Left cardiac atrium (tissue), 4 donors: ENCODE data around the gene TSPAN18. TPM values are rescaled to one million over a fixed set of nuclear protein-coding genes. Genes with fewer than 3 reads are reported as not detected.

ENCODE experiments used
- ATAC-seq, 2 donors: fragments of 200-7000 bp; cut with Tn5 transposase; one replicate each; pipeline ENCODE4 v1.9.1; 2020; ENCODE audit warnings: mild to moderate bottlenecking in 2 of 2, moderate library complexity in 2 of 2
- DNase-seq: peaks from one replicate; pipeline ENCODE4 v3.0.0-alpha.2; 2020
- intact Hi-C, 2 donors: fragments of 100-400 bp; cut with DNase I; formaldehyde crosslinking; loops; one replicate each; pipeline versions ENCODE4 v1.14.1 to v1.15.1; 2022 to 2023
- total RNA-seq, 2 donors: library from RNA; stranded (reverse); fragmentation: NEBNext Ultra II Directional; extraction: Animal tissue kit (Norgen Biotek cat#: 25700); gene quantifications; one replicate each; pipeline ENCODE4 v1.2.1, GENCODE V29; 2021
- donor health status: DM: no; HTN: yes; CAD: no.
- donor health status: DM: no; HTN: yes; CAD: no; lungs with severe emphysema.
- donor health status: DM: yes; HTN: yes; CAD: no.
- donor health status: Dilated cardiomyopathy.

Gene TSPAN18
- total RNA-seq, 2 donors from 2014 or later, result 152 to 166 TPM

- DNase-seq (no peak), ATAC-seq (no peak)
- intact Hi-C loops, result no loop called here
These were observed 43.6 kb downstream of the TSPAN18 start for GRCh38 chr11:44770401-44770800.

- DNase-seq (no peak), ATAC-seq (no peak)
- intact Hi-C loops, result no loop called here
These were observed 44.5 kb downstream of the TSPAN18 start for GRCh38 chr11:44771252-44771734.

GRCh38 chr11:44771841-44772240 lies 45.1 kb downstream of the TSPAN18 start:
- intact Hi-C loops, result no loop called here
- no peak for ATAC-seq

GRCh38 chr11:44773351-44773965 lies 46.7 kb downstream of the TSPAN18 start:
- ATAC-seq (peak in 1 of 2 donors; percentile 3), DNase-seq (no peak)
- intact Hi-C loops, result no loop called here

More at GRCh38 chr11:44771841-44772240, 45.1 kb downstream of the TSPAN18 start:
- no peak for DNase-seq

GRCh38 chr11:44774108-44774507 lies 47.3 kb downstream of the TSPAN18 start:
- intact Hi-C loops, result loop anchor here in 1 of 2 donors (2.0 kb wide), 1 partner anchor 45 kb away; no protein-coding TSS in a partner anchor
- DNase-seq, result peak; percentile 75
- peak; percentile 89 for ATAC-seq

- no peak for DNase-seq
- intact Hi-C loops, result loop anchor here in 1 of 2 donors (2.0 to 5.0 kb wide), 2 partner anchors 43 to 46 kb away; no protein-coding TSS in a partner anchor
- ATAC-seq, result no peak
These were observed 48.0 kb downstream of the TSPAN18 start for GRCh38 chr11:44774731-44775130.

GRCh38 chr11:44775366-44775984 lies 48.7 kb downstream of the TSPAN18 start:
- ATAC-seq, result peak; percentile 27 to 58

GRCh38 chr11:44775985-44776446 lies 49.3 kb downstream of the TSPAN18 start:
- ATAC-seq, result no peak
- intact Hi-C loops, result loop anchor here in 1 of 2 donors (2.0 to 5.0 kb wide), 2 partner anchors 41 to 47 kb away; no protein-coding TSS in a partner anchor
- DNase-seq, result no peak

More at GRCh38 chr11:44775366-44775984, 48.7 kb downstream of the TSPAN18 start:
- intact Hi-C loops, result loop anchor here in 1 of 2 donors (2.0 to 5.0 kb wide), 2 partner anchors 42 to 47 kb away; no protein-coding TSS in a partner anchor
- DNase-seq, result peak; percentile 58

- ATAC-seq, result no peak
- DNase-seq, result no peak
- intact Hi-C loops, result loop anchor here in 1 of 2 donors (5.0 kb wide), 1 partner anchor 41 kb away; no protein-coding TSS in a partner anchor
These were observed 49.9 kb downstream of the TSPAN18 start for GRCh38 chr11:44776551-44777208.

- ATAC-seq, result no peak
- DNase-seq, result no peak
- intact Hi-C loops, result loop anchor here in 1 of 2 donors (5.0 kb wide), 1 partner anchor 40 kb away; no protein-coding TSS in a partner anchor
These were observed 50.7 kb downstream of the TSPAN18 start for GRCh38 chr11:44777209-44778194.

- no peak for DNase-seq
These were observed 51.7 kb downstream of the TSPAN18 start for GRCh38 chr11:44778195-44779100.

GRCh38 chr11:44779736-44780520 lies 53.2 kb downstream of the TSPAN18 start:
- DNase-seq (no peak), ATAC-seq (no peak)
- intact Hi-C loops, result loop anchor here in 1 of 2 donors (5.0 kb wide), 1 partner anchor 37 kb away; no protein-coding TSS in a partner anchor

More at GRCh38 chr11:44778195-44779100, 51.7 kb downstream of the TSPAN18 start:
- ATAC-seq, result no peak
- intact Hi-C loops, result loop anchor here in 1 of 2 donors (5.0 kb wide), 1 partner anchor 39 kb away; no protein-coding TSS in a partner anchor

GRCh38 chr11:44780940-44781631 lies 54.3 kb downstream of the TSPAN18 start:
- ATAC-seq (peak; percentile 81 to 83), DNase-seq (peak; percentile 70)
- intact Hi-C loops, result no loop called here

GRCh38 chr11:44781655-44782054 lies 54.9 kb downstream of the TSPAN18 start:
- DNase-seq, result no peak
- intact Hi-C loops, result no loop called here
- no peak for ATAC-seq

- ATAC-seq (no peak), DNase-seq (no peak)
- intact Hi-C loops, result no loop called here
These were observed 55.7 kb downstream of the TSPAN18 start for GRCh38 chr11:44782478-44782877.

- DNase-seq (no peak), ATAC-seq (no peak)
- intact Hi-C loops, result no loop called here
These were observed 57.6 kb downstream of the TSPAN18 start for GRCh38 chr11:44784436-44784760.
